IPS-20b (cell line): ENCODE results near the gene USP37.
A peak's percentile ranks its signal among the peaks of the same experiment; 100 is the strongest.

Source experiments
- H3K27ac ChIP-seq: one replicate; pipeline ENCODE4 v1.5.1; 2013; ENCODE audit warnings: low read length
- H3K27me3 ChIP-seq: 2 replicates; pipeline ENCODE4 v1.6.1; 2013; ENCODE audit warnings: mild to moderate bottlenecking, low read length, inconsistent platforms; ENCODE audit not compliant: insufficient read depth
- H3K36me3 ChIP-seq: 2 replicates; pipeline ENCODE4 v1.6.1; 2013; ENCODE audit warnings: low read depth, mild to moderate bottlenecking, inconsistent platforms, low read length, moderate library complexity; ENCODE audit not compliant: insufficient read depth
- H3K4me1 ChIP-seq: 2 replicates; pipeline ENCODE4 v1.6.1; 2013; ENCODE audit warnings: mild to moderate bottlenecking, control low read depth, inconsistent platforms, low read length, moderate library complexity; ENCODE audit not compliant: insufficient read depth
- H3K4me3 ChIP-seq: 2 replicates; pipeline ENCODE4 v1.5.1; 2013; ENCODE audit warnings: mild to moderate bottlenecking, low read length, inconsistent platforms
- H3K9ac ChIP-seq: 2 replicates; pipeline ENCODE4 v1.6.1; 2013; ENCODE audit warnings: low read depth, mild to moderate bottlenecking, inconsistent platforms, low read length, moderate library complexity
- H3K9me3 ChIP-seq: 2 replicates; pipeline ENCODE4 v1.6.1; 2013; ENCODE audit warnings: mild to moderate bottlenecking, low read depth, low read length, inconsistent platforms; ENCODE audit not compliant: insufficient read depth

Gene USP37

GRCh38 chr2:218568190-218569037 is at the start of gene USP37, which contains the start of gene CNOT9:
Gene USP37 (minus strand): TSS chr2:218568351. CDS start chr2:218558653, 9,698 bp downstream.
Gene CNOT9 (plus strand): TSS chr2:218568839. CDS start chr2:218568955, 116 bp downstream.
- Histone ChIP-seq H3K36me3 (peaks cover 61% of the 10 kb centered on the region), H3K4me1 (peaks cover 15% of the 10 kb centered on the region), H3K4me3 (peak within 1 kb of the TSS; percentile 77), H3K27ac (peak within 1 kb of the TSS; percentile 53), H3K9ac (peak within 1 kb of the TSS; percentile 85), H3K9me3 (no peaks in the 10 kb centered on the region), H3K27me3 (no peaks in the 10 kb centered on the region)

GRCh38 chr2:218615868-218616315 is 47.7 kb upstream of the USP37 start:
- Histone ChIP-seq H3K4me1 (no peaks in the 10 kb centered on the region), H3K27ac (no peak overlapping the region), H3K36me3 (no peaks in the 10 kb centered on the region), H3K4me3 (no peak overlapping the region), H3K9me3 (no peaks in the 10 kb centered on the region), H3K27me3 (no peaks in the 10 kb centered on the region), H3K9ac (no peak overlapping the region)

GRCh38 chr2:218607436-218608115 is 39.4 kb upstream of the USP37 start, which contains the start of gene PLCD4:
Gene PLCD4 (plus strand): TSS chr2:218607899. CDS start chr2:218615740, 7,841 bp downstream.
- no peaks in the 10 kb centered on the region for H3K36me3 ChIP-seq
- H3K27ac ChIP-seq = no peak within 1 kb of the TSS
- no peaks in the 10 kb centered on the region for H3K4me1 ChIP-seq
- no peak within 1 kb of the TSS for H3K4me3 ChIP-seq
- H3K9me3 ChIP-seq = no peaks in the 10 kb centered on the region
- no peak within 1 kb of the TSS for H3K9ac ChIP-seq
- H3K27me3 ChIP-seq = no peaks in the 10 kb centered on the region

GRCh38 chr2:218605432-218605831 is 37.3 kb upstream of the USP37 start:
- H3K4me1 ChIP-seq = no peaks in the 10 kb centered on the region
- H3K27me3 ChIP-seq = no peaks in the 10 kb centered on the region
- H3K36me3 ChIP-seq = no peaks in the 10 kb centered on the region
- H3K9me3 ChIP-seq = no peaks in the 10 kb centered on the region
- no peak overlapping the region for H3K4me3 ChIP-seq
- no peak overlapping the region for H3K9ac ChIP-seq
- H3K27ac ChIP-seq = no peak overlapping the region

- H3K36me3 ChIP-seq = peaks cover 100% of the 10 kb centered on the region
- H3K4me3 ChIP-seq = no peak overlapping the region
- H3K27ac ChIP-seq = no peak overlapping the region
- no peak overlapping the region for H3K9ac ChIP-seq
- no peaks in the 10 kb centered on the region for H3K4me1 ChIP-seq
- no peaks in the 10 kb centered on the region for H3K27me3 ChIP-seq
- H3K9me3 ChIP-seq = no peaks in the 10 kb centered on the region
These were observed 17.4 kb upstream of the USP37 start for GRCh38 chr2:218585541-218585940.

- no peaks in the 10 kb centered on the region for H3K4me1 ChIP-seq
- H3K9ac ChIP-seq = no peak overlapping the region
- H3K9me3 ChIP-seq = no peaks in the 10 kb centered on the region
- H3K27ac ChIP-seq = no peak overlapping the region
- H3K27me3 ChIP-seq = no peaks in the 10 kb centered on the region
- peaks cover 92% of the 10 kb centered on the region for H3K36me3 ChIP-seq
- no peak overlapping the region for H3K4me3 ChIP-seq
These were observed 16.1 kb upstream of the USP37 start for GRCh38 chr2:218583983-218584850.

- peaks cover 71% of the 10 kb centered on the region for H3K36me3 ChIP-seq
- H3K4me3 ChIP-seq = no peak overlapping the region
- no peak overlapping the region for H3K27ac ChIP-seq
- H3K9me3 ChIP-seq = no peaks in the 10 kb centered on the region
- no peak overlapping the region for H3K9ac ChIP-seq
- H3K27me3 ChIP-seq = no peaks in the 10 kb centered on the region
- peaks cover 17% of the 10 kb centered on the region for H3K4me1 ChIP-seq
These were observed 13.9 kb upstream of the USP37 start for GRCh38 chr2:218582076-218582475.

GRCh38 chr2:218578272-218578877 is 10.2 kb upstream of the USP37 start:
- H3K27ac ChIP-seq = no peak overlapping the region
- no peaks in the 10 kb centered on the region for H3K27me3 ChIP-seq
- peak overlapping the region; percentile 29; the same call in 1 of the 2 replicates for H3K4me3 ChIP-seq
- H3K9ac ChIP-seq = peak overlapping the region; percentile 25; the same call in 1 of the 2 replicates
- H3K9me3 ChIP-seq = no peaks in the 10 kb centered on the region
- H3K36me3 ChIP-seq = peaks cover 61% of the 10 kb centered on the region
- H3K4me1 ChIP-seq = peaks cover 21% of the 10 kb centered on the region

GRCh38 chr2:218577482-218578220 is 9.5 kb upstream of the USP37 start:
- Histone ChIP-seq H3K9ac (peak overlapping the region; percentile 25; the same call in 1 of the 2 replicates), H3K36me3 (peaks cover 60% of the 10 kb centered on the region), H3K4me3 (peak overlapping the region; percentile 29; the same call in 1 of the 2 replicates), H3K27me3 (no peaks in the 10 kb centered on the region), H3K9me3 (no peaks in the 10 kb centered on the region), H3K27ac (no peak overlapping the region), H3K4me1 (peaks cover 21% of the 10 kb centered on the region)

GRCh38 chr2:218576854-218577253 is 8.7 kb upstream of the USP37 start:
- no peaks in the 10 kb centered on the region for H3K27me3 ChIP-seq
- no peak overlapping the region for H3K9ac ChIP-seq
- H3K36me3 ChIP-seq = peaks cover 60% of the 10 kb centered on the region
- no peak overlapping the region for H3K4me3 ChIP-seq
- no peaks in the 10 kb centered on the region for H3K9me3 ChIP-seq
- peaks cover 21% of the 10 kb centered on the region for H3K4me1 ChIP-seq
- no peak overlapping the region for H3K27ac ChIP-seq
